ENCODE data around the gene SPAG16.

SPAG16 gene

DNA sequence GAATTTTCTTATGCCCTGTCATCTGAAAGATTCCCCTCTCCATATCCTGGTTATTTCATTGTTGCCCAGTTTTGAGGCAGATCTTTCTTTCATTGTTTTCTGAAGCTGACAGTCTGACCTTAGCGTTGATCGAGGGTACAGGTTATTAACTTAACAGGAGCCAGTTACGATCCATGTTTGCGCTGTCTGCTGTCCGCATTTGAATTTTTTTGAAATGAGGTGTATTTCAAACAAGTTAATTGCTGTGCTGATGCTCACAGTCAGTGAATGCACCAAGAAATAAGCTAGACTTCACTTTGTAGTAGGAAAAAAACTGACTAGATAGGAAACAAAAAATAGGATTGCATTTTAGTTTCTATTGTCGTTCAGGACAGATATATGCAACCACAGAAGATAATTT is 34.8 kb upstream of the SPAG16 start:
- Histone ChIP-seq H3K4me3 (ENCODE audit: insufficient read depth, low read length, poor library complexity, severe bottlenecking) (no peak overlapping the region), H3K27me3 (ENCODE audit: low read length) (no peaks in the 10 kb centered on the region), H3K9me2 (replicated peaks; ENCODE audit: insufficient read depth, low read length) (no peaks in the 10 kb centered on the region), H3K79me2 (ENCODE audit: insufficient read depth, low read length) (no peaks in the 10 kb centered on the region; the same call in 1 of the 2 replicates), H3K36me3 (ENCODE audit: low read length) (no peaks in the 10 kb centered on the region), H3K27ac (ENCODE audit: low read depth, low read length) (no peak overlapping the region), H3F3A (ENCODE audit: insufficient read depth) (peaks cover 27% of the 10 kb centered on the region), H4K20me1 (ENCODE audit: low read depth, low read length) (no peaks in the 10 kb centered on the region), H3K9ac (ENCODE audit: low read length) (no peak overlapping the region), H3K4me2 (ENCODE audit: low read depth, low read length, poor library complexity, severe bottlenecking) (no peak overlapping the region), H2AFZ (ENCODE audit: low read depth, low read length, severe bottlenecking) (no peak overlapping the region), H3K9me3 (ENCODE audit: insufficient read depth, low read length) (no peaks in the 10 kb centered on the region)
- no peak for TF ChIP-seq EZH2phosphoT487 (conservative IDR thresholded peaks at IDR 0.05; ENCODE audit: low read length)
- TF ChIP-seq, protein P1, sequence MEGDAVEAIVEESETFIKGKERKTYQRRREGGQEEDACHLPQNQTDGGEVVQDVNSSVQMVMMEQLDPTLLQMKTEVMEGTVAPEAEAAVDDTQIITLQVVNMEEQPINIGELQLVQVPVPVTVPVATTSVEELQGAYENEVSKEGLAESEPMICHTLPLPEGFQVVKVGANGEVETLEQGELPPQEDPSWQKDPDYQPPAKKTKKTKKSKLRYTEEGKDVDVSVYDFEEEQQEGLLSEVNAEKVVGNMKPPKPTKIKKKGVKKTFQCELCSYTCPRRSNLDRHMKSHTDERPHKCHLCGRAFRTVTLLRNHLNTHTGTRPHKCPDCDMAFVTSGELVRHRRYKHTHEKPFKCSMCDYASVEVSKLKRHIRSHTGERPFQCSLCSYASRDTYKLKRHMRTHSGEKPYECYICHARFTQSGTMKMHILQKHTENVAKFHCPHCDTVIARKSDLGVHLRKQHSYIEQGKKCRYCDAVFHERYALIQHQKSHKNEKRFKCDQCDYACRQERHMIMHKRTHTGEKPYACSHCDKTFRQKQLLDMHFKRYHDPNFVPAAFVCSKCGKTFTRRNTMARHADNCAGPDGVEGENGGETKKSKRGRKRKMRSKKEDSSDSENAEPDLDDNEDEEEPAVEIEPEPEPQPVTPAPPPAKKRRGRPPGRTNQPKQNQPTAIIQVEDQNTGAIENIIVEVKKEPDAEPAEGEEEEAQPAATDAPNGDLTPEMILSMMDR (IDR thresholded peaks at IDR 0.05; ENCODE audit: insufficient read depth, low read length, poor library complexity, severe bottlenecking), result no peak

DNA sequence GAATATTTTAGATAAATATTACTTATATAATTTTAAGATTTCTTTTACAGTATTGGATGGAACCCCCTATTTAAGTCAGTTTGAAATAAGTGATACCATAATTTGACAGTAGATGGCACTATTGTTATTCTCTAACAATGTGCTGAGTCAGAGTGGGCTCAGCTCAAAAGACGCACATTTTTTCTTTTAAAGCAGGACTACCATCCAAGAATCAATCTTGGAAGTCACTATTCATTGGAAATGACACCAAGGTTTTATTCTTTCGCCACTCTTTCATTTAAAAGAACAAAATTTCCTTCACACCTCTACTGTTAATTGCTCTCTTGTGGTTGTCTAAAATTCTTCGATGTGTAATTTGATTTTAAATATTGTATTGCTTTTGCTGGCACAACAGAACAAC is 32.6 kb upstream of the SPAG16 start:
- H3K27me3 ChIP-seq (ENCODE audit: low read length), result no peaks in the 10 kb centered on the region
- no peaks in the 10 kb centered on the region for H3K9me3 ChIP-seq (ENCODE audit: insufficient read depth, low read length)
- H3K9me2 ChIP-seq (replicated peaks; ENCODE audit: insufficient read depth, low read length), result no peaks in the 10 kb centered on the region
- no peaks in the 10 kb centered on the region for H3K36me3 ChIP-seq (ENCODE audit: low read length)
- H4K20me1 ChIP-seq (ENCODE audit: low read depth, low read length), result no peaks in the 10 kb centered on the region
- peaks cover 8% of the 10 kb centered on the region; the same call in 1 of the 2 replicates for H3F3A ChIP-seq (ENCODE audit: insufficient read depth)
- no peak overlapping the region for H3K27ac ChIP-seq (ENCODE audit: low read depth, low read length)
- H2AFZ ChIP-seq (ENCODE audit: low read depth, low read length, severe bottlenecking), result no peak overlapping the region
- no peak overlapping the region for H3K4me3 ChIP-seq (ENCODE audit: insufficient read depth, low read length, poor library complexity, severe bottlenecking)
- H3K79me2 ChIP-seq (ENCODE audit: insufficient read depth, low read length), result no peaks in the 10 kb centered on the region
- H3K9ac ChIP-seq (ENCODE audit: low read length), result no peak overlapping the region
- H3K4me2 ChIP-seq (ENCODE audit: low read depth, low read length, poor library complexity, severe bottlenecking), result no peak overlapping the region
- TF ChIP-seq, protein P1 (IDR thresholded peaks at IDR 0.05; ENCODE audit: insufficient read depth, low read length, poor library complexity, severe bottlenecking), result peak; percentile 35
- no peak for TF ChIP-seq EZH2phosphoT487 (conservative IDR thresholded peaks at IDR 0.05; ENCODE audit: low read length)

DNA sequence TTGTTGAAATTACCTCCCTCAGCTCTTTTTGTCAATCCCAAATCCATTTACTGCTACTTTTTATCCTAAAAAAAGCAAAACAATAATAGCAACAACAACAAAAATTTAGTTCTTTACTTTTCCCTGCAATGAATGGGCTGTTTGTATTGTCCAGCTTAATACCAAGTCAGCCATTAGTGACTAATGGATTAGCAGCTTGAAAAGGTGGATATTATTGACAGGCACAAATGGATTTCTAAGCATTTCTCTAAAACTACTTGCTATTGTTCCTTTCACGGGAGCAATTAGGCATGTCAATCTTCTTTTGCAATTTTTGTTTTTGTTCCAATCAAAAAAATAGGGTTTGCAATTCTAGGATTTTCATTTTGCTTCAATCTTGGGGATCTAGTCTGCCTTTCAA is 32.1 kb upstream of the SPAG16 start:
- Histone ChIP-seq H3K79me2 (ENCODE audit: insufficient read depth, low read length) (no peaks in the 10 kb centered on the region), H3K27me3 (ENCODE audit: low read length) (no peaks in the 10 kb centered on the region), H3K27ac (ENCODE audit: low read depth, low read length) (no peak overlapping the region), H3K9me2 (replicated peaks; ENCODE audit: insufficient read depth, low read length) (no peaks in the 10 kb centered on the region), H3K4me3 (ENCODE audit: insufficient read depth, low read length, poor library complexity, severe bottlenecking) (no peak overlapping the region), H3K4me2 (ENCODE audit: low read depth, low read length, poor library complexity, severe bottlenecking) (no peak overlapping the region), H3K9ac (ENCODE audit: low read length) (no peak overlapping the region), H3K36me3 (ENCODE audit: low read length) (no peaks in the 10 kb centered on the region), H3K9me3 (ENCODE audit: insufficient read depth, low read length) (no peaks in the 10 kb centered on the region), H4K20me1 (ENCODE audit: low read depth, low read length) (no peaks in the 10 kb centered on the region), H2AFZ (ENCODE audit: low read depth, low read length, severe bottlenecking) (no peak overlapping the region), H3F3A (ENCODE audit: insufficient read depth) (0 out of 2 replicates have a peak, but pooled peaks cover 3% of the 10 kb centered on the region)
- TF ChIP-seq, protein P1 (IDR thresholded peaks at IDR 0.05; ENCODE audit: insufficient read depth, low read length, poor library complexity, severe bottlenecking), result no peak
- no peak for TF ChIP-seq EZH2phosphoT487 (conservative IDR thresholded peaks at IDR 0.05; ENCODE audit: low read length)
